ENCODE measurements around the gene GPR3.

Gene GPR3

DNA sequence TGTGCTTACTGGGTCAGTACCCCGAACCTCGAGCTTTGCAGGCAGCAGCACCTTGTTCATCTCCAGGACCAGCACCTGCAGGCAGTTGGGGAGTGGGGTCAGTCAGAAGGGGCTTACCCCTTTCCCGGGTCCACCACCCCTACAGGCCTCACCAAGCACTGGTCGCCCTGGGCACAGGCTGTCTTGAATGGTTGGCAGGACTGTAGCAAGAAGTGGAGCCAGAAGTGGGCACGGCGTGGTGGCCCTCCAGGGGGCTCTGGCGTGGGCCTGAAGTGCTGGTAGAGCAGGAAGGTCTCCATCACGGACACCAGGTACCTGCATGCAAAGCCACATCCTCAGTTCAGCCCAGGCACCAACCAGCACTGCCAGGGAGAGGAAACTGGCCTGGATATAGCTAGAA is 30.9 kb upstream of the GPR3 start:
- Histone ChIP-seq H3K9ac (ENCODE audit: insufficient read length) (no peak overlapping the region), H3K9me3 (ENCODE audit: low read depth, low read length) (no peaks in the 10 kb centered on the region), H3K36me3 (ENCODE audit: insufficient read depth, low read length) (no peaks in the 10 kb centered on the region), H3K4me3 (no peak overlapping the region), H3K27ac (no peak overlapping the region)
- TF ChIP-seq POLR2AphosphoS5 (IDR thresholded peaks at IDR 0.05; ENCODE audit: borderline replicate concordance, low read depth, low read length) (no peak), EZH2 (IDR thresholded peaks at IDR 0.05) (no peak), FOXP2 (optimal IDR thresholded peaks at IDR 0.05; ENCODE audit: control extremely low read depth, extremely low read length, insufficient read depth) (no peak)
- no peak for DNase-seq (ENCODE audit: low read depth, low spot score)

DNA sequence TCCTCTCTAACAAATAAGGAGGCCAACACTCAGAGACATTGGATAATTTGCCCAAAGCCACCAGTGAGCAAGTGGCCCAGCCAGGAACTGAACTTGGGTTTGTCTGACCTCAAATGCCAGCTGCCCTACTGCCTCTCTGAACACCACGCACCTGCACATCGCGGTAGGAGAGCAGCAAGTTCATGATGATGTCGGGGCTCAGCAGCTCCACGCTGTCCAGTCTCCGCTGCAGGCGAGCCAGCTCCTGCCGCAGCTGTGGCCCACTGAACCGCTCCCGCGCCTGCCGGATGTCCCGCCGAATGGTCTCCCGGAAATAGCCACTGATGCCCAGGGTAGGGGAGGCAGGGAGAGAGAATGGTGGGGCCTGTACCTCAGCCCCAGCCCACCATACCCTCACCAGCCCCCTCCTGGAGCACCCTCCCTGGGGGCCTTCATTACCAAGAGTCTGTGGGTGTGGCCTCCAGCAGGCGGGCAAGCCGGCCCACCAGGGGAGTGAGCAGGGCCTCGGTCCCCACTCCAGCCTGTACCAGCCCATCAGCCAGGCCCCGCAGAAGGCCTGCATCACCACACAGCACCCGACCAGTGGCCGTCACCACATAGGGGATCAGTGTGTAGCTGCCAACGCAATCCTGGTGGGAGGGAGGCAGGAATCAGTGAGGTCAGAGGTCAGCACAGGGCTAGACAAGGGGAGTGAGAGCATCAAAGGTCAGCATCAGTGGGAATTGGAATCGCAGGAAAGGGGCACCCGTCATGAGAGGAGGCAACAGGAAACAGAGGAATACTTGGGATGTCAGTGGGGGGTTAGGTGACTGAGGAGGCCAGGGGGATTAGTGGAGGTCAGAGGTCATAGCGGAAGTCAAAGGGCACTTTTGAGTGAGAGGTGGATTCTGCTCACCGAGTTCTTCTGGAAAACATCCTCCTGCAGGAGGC is 28.4 kb upstream of the GPR3 start:
- no peak overlapping the region for H3K27ac ChIP-seq
- H3K4me3 ChIP-seq: no peak overlapping the region
- TF ChIP-seq FOXP2 (optimal IDR thresholded peaks at IDR 0.05; ENCODE audit: control extremely low read depth, extremely low read length, insufficient read depth) (no peak), EZH2 (IDR thresholded peaks at IDR 0.05) (no peak), POLR2AphosphoS5 (IDR thresholded peaks at IDR 0.05; ENCODE audit: borderline replicate concordance, low read depth, low read length) (no peak)
- DNase-seq (ENCODE audit: low read depth, low spot score): no peak
- no peaks in the 10 kb centered on the region for H3K36me3 ChIP-seq (ENCODE audit: insufficient read depth, low read length)
- H3K9ac ChIP-seq (ENCODE audit: insufficient read length): no peak overlapping the region
- no peaks in the 10 kb centered on the region for H3K9me3 ChIP-seq (ENCODE audit: low read depth, low read length)

DNA sequence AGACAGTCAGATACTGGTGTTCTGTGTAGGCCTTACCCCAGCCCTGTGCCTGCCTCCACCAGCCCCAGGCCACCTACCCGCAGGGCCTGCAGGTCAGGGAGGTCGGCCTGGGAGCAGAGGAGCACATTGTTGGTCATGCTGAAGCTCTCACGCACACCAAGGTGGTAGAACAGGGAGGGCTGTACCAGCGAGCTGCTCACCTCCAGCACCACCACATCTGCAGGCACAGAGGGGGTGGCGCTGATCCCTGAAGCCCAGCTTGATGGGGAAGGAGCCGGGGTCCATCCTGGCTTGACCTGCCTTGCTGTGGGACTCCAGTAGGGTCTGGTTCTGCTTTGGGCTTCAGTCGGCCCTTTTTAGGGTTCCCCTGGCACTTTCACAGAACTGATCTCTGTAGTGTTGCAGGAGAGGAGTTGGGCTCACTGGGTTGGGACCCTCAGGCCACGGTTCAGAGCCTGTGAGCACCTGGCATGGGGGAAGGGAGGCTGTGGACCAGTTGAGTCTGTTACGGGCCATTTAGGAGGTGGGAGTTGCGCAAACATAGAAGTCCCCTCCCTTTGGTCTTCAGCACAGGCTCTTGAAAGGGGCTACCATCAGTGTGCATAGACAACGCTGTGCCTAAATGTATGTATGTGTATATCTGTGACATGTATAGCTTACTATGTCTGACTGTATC is 27.6 kb upstream of the GPR3 start:
- no peak for DNase-seq (ENCODE audit: low read depth, low spot score)
- H3K9ac ChIP-seq (ENCODE audit: insufficient read length): no peak overlapping the region
- H3K4me3 ChIP-seq: peak overlapping the region; percentile 97
- TF ChIP-seq POLR2AphosphoS5 (IDR thresholded peaks at IDR 0.05; ENCODE audit: borderline replicate concordance, low read depth, low read length): no peak
- no peak for TF ChIP-seq FOXP2 (optimal IDR thresholded peaks at IDR 0.05; ENCODE audit: control extremely low read depth, extremely low read length, insufficient read depth)
- no peak for TF ChIP-seq EZH2 (IDR thresholded peaks at IDR 0.05)
- peak overlapping the region; percentile 73 for H3K27ac ChIP-seq
- H3K9me3 ChIP-seq (ENCODE audit: low read depth, low read length): no peaks in the 10 kb centered on the region
- no peaks in the 10 kb centered on the region for H3K36me3 ChIP-seq (ENCODE audit: insufficient read depth, low read length)

DNA sequence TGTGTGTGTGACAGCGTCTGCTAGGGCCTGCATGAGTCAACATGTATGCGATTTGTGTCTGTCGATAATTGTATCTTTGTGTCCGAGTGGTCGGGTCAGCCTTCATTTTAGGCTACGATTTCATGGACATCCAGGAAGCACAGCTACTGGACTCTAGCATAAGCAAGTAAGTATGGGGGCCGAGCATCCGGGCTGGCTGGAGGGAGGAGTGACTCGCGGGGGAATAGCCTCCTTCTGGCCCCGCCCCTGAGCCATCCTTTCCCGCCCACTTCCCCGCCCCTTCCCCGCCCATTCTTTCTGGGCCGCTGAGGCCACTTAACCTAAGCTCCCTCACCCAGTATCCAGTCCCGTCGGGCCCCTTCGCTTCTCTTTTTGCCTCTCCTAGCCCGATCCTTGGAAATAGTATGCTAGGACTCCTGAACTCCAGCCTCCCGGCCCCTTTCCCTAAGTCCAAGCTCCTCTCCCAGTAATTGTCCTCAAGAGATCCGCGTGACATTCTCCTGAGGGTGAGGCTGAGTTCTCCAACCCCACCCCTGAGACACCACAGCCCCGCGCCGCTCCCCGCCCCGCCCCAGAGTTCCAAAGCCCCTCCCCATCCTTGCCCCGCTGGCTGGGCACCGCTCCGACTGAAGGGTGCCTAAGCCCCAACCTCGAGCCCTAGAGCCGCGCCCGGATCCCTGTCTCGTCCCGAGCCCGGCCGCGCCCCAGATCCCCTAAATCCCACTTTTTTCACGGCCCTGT is 26.9 kb upstream of the GPR3 start:
- Histone ChIP-seq H3K36me3 (ENCODE audit: insufficient read depth, low read length) (no peaks in the 10 kb centered on the region), H3K9ac (ENCODE audit: insufficient read length) (peak overlapping the region; percentile 65), H3K4me3 (peak overlapping the region; percentile 97), H3K9me3 (ENCODE audit: low read depth, low read length) (no peaks in the 10 kb centered on the region), H3K27ac (peak overlapping the region; percentile 81)
- DNase-seq (ENCODE audit: low read depth, low spot score): peak; percentile 32
- TF ChIP-seq FOXP2 (optimal IDR thresholded peaks at IDR 0.05; ENCODE audit: control extremely low read depth, extremely low read length, insufficient read depth) (no peak), EZH2 (IDR thresholded peaks at IDR 0.05) (no peak), POLR2AphosphoS5 (IDR thresholded peaks at IDR 0.05; ENCODE audit: borderline replicate concordance, low read depth, low read length) (peak; percentile 56; the same call in 1 of the 2 replicates)

DNA sequence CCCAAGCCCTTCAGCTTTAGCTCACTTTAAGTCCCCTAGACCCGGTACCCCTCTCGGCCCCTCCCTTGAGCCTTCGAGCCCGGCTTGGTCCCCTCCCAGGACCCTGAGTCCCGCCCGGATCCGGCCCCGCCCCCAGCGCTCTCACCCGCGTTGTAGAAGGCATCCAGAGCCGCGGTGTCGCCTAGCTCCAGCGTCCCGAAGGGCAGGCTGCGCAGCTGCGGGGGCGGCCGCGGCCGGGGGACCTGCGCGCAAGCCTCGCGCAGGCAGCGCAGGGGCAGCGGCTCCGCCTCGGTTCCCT is 26.4 kb upstream of the GPR3 start:
- peak overlapping the region; percentile 97 for H3K4me3 ChIP-seq
- TF ChIP-seq FOXP2 (optimal IDR thresholded peaks at IDR 0.05; ENCODE audit: control extremely low read depth, extremely low read length, insufficient read depth): no peak
- no peak for TF ChIP-seq EZH2 (IDR thresholded peaks at IDR 0.05)
- no peak for TF ChIP-seq POLR2AphosphoS5 (IDR thresholded peaks at IDR 0.05; ENCODE audit: borderline replicate concordance, low read depth, low read length)
- peak overlapping the region; percentile 81; the same call in 1 of the 2 replicates for H3K27ac ChIP-seq
- no peaks in the 10 kb centered on the region for H3K36me3 ChIP-seq (ENCODE audit: insufficient read depth, low read length)
- H3K9ac ChIP-seq (ENCODE audit: insufficient read length): peak overlapping the region; percentile 65
- no peaks in the 10 kb centered on the region for H3K9me3 ChIP-seq (ENCODE audit: low read depth, low read length)
- no peak for DNase-seq (ENCODE audit: low read depth, low spot score)

DNA sequence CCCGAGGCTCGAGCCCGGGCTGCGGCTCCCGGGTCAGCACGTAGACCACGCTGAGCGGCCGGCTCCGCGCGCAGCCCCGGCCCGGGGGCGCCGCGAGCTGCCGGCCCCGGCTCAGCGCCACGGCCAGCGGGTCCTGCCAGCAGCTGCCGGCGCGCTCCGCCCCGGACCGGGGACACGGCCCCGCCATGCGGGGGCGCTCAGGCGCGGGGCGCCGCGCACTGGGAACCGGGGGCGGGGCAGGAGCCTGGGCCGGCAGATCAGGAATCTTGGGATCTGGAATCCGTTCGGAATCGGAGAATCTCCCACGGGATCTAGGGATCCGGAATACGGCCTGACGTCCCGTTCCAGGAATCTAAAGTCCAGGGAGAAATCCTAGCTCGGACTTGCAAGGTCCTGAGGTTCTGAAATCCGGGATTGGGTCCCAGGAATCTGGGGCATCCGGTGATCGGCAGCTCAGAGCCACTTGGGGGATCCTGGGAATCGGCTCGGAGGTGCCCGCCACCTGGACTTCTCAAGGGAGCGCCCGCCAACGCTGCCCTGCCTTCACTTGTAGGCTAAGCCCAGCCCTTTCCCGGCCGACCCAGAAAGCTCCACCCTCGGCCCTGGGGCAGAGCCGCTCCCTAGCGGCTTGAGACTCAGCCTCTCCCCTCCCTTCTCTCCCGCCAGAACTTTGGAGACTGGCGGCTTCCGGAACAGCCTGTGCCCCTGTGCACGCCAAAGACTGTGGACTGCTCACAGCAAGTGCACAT is 25.8 kb upstream of the GPR3 start, which contains the start of gene MAP3K6:
TSS of gene MAP3K6 (minus strand) at position 551 of the 749 bp plus-strand sequence. CDS start at position 187, 364 bp downstream.
- no peak for DNase-seq (ENCODE audit: low read depth, low spot score)
- H3K27ac ChIP-seq: peak within 1 kb of the TSS; percentile 81
- H3K9ac ChIP-seq (ENCODE audit: insufficient read length): peak within 1 kb of the TSS; percentile 71
- no peaks in the 10 kb centered on the region for H3K36me3 ChIP-seq (ENCODE audit: insufficient read depth, low read length)
- H3K9me3 ChIP-seq (ENCODE audit: low read depth, low read length): no peaks in the 10 kb centered on the region
- no peak for TF ChIP-seq EZH2 (IDR thresholded peaks at IDR 0.05)
- no peak for TF ChIP-seq FOXP2 (optimal IDR thresholded peaks at IDR 0.05; ENCODE audit: control extremely low read depth, extremely low read length, insufficient read depth)
- TF ChIP-seq POLR2AphosphoS5 (IDR thresholded peaks at IDR 0.05; ENCODE audit: borderline replicate concordance, low read depth, low read length): no peak; the same call in none of the 2 replicates
- peak within 1 kb of the TSS; percentile 97 for H3K4me3 ChIP-seq

DNA sequence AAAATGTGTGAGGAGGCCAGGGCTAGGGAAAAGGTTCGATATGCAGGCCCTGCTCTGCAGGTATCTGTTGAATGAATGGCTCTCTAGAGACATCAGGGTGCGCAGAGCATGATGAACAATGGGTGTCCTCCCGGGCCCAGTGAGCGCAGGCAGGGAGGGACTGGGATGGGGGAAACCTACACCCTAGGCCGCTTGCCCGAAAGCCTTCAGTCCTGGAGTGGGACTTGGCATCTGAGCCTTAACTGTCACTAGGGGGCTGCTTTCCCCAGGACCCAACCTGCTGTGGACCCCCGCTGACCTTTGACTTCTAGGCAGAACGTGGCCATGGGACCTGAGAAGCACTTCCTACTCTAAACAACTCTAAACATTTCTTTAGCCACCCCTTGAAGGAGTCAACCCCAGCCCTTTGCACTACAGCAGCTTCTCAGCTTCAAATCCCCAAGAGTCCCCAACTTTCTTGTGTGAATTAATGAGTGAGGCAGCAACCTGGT is 25.2 kb upstream of the GPR3 start:
- no peak for TF ChIP-seq EZH2 (IDR thresholded peaks at IDR 0.05)
- Histone ChIP-seq H3K9ac (ENCODE audit: insufficient read length) (no peak overlapping the region), H3K4me3 (peak overlapping the region; percentile 97), H3K9me3 (ENCODE audit: low read depth, low read length) (no peaks in the 10 kb centered on the region), H3K27ac (peak overlapping the region; percentile 73), H3K36me3 (ENCODE audit: insufficient read depth, low read length) (no peaks in the 10 kb centered on the region)
- no peak for DNase-seq (ENCODE audit: low read depth, low spot score)

Measured in SK-N-MC (cell line).